HL-60 (cell line): Measurements from ENCODE around the gene OR4D5.

Experiments used
- DNase-seq, 2 experiments: peaks; one replicate each; pipeline ENCODE4 v3.0.0-alpha.2; 2010 to 2020; ENCODE audit warnings: low read depth in 1 of 2, low spot score in 1 of 2
- H3K27ac ChIP-seq: fragments of 250-450 bp; sonication (Bioruptor Pico); replicated peaks from 2 replicates; pipeline ENCODE4 v1.5.1; 2020; ENCODE audit warnings: mild to moderate bottlenecking, moderate library complexity
- H3K27me3 ChIP-seq: fragments of 250-450 bp; sonication (Bioruptor Pico); 2 replicates; pipeline ENCODE4 v1.5.1; 2021; ENCODE audit warnings: mild to moderate bottlenecking, moderate library complexity; ENCODE audit not compliant: insufficient read depth, poor library complexity, severe bottlenecking
- H3K4me3 ChIP-seq: replicated peaks from 2 replicates; pipeline ENCODE4 v1.5.1; 2011; ENCODE audit warnings: mild to moderate bottlenecking, control low read depth, low read length; ENCODE audit not compliant: insufficient read depth
- GABPA ChIP-seq: IDR thresholded peaks from 2 replicates; pipeline ENCODE4 v1.6.1; 2012; ENCODE audit warnings: low read depth
- POLR2AphosphoS5 ChIP-seq: IDR thresholded peaks from 2 replicates; pipeline ENCODE4 v1.6.1; 2012; ENCODE audit warnings: low read depth
- REST ChIP-seq: IDR thresholded peaks from 2 replicates; pipeline ENCODE4 v1.6.1; 2012; ENCODE audit warnings: low read depth; ENCODE audit not compliant: insufficient replicate concordance
- SPI1 ChIP-seq: IDR thresholded peaks from 2 replicates; pipeline ENCODE4 v1.6.1; 2012; ENCODE audit warnings: low read depth, mild to moderate bottlenecking, borderline replicate concordance
- TF ChIP-seq, protein P1 (sequence below): IDR thresholded peaks from one replicate; pipeline ENCODE4 v1.5.1; 2011; ENCODE audit warnings: low read length, control low read depth, inconsistent platforms; ENCODE audit not compliant: insufficient read depth

OR4D5 gene

DNA sequence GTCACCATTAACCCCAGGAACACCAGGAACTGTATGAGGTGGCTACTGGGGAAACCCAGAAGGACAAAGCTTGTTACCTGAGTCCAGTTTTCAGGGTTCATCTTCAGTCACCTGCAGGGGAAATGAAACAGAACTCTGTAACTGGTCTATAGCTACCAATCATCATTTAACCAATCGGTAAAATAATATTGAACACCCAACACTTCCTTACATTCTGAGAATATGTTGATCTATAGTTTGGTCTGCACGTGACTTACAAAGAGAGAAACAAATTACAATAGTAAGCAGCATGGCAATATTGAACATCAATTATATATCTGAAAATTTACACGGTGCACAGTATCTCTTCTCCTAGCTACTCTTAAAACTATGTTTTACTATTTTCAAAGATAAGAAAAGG is 4.3 kb downstream of the OR4D5 start, which contains the start of gene OR6T1:
OR6T1 (minus strand) TSS at position 101 of the 400 bp plus-strand sequence; CDS start at position 101, 0 bp downstream.
- H3K27me3 ChIP-seq: no peaks in the 10 kb centered on the region
- H3K4me3 ChIP-seq: no peak within 1 kb of the TSS
- H3K27ac ChIP-seq: no peak within 1 kb of the TSS
- no peak for TF ChIP-seq SPI1
- no peak for TF ChIP-seq POLR2AphosphoS5
- TF ChIP-seq GABPA: no peak
- TF ChIP-seq, protein P1, sequence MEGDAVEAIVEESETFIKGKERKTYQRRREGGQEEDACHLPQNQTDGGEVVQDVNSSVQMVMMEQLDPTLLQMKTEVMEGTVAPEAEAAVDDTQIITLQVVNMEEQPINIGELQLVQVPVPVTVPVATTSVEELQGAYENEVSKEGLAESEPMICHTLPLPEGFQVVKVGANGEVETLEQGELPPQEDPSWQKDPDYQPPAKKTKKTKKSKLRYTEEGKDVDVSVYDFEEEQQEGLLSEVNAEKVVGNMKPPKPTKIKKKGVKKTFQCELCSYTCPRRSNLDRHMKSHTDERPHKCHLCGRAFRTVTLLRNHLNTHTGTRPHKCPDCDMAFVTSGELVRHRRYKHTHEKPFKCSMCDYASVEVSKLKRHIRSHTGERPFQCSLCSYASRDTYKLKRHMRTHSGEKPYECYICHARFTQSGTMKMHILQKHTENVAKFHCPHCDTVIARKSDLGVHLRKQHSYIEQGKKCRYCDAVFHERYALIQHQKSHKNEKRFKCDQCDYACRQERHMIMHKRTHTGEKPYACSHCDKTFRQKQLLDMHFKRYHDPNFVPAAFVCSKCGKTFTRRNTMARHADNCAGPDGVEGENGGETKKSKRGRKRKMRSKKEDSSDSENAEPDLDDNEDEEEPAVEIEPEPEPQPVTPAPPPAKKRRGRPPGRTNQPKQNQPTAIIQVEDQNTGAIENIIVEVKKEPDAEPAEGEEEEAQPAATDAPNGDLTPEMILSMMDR: no peak
- no peak for TF ChIP-seq REST
- no peak for DNase-seq

- DNase-seq: no peak
- no peaks in the 10 kb centered on the region for H3K27me3 ChIP-seq
- H3K4me3 ChIP-seq: no peak overlapping the region
- no peak overlapping the region for H3K27ac ChIP-seq
- no peak for TF ChIP-seq REST
These were observed 5.7 kb downstream of the OR4D5 start for GRCh38 chr11:123945132-123945531.

- no peak overlapping the region for H3K27ac ChIP-seq
- DNase-seq: no peak
- TF ChIP-seq REST (no peak), SPI1 (no peak), POLR2AphosphoS5 (no peak), GABPA (no peak)
- TF ChIP-seq, protein P1: no peak
- H3K4me3 ChIP-seq: no peak overlapping the region
- no peaks in the 10 kb centered on the region for H3K27me3 ChIP-seq
These were observed 17.3 kb downstream of the OR4D5 start for GRCh38 chr11:123956752-123957151.

GRCh38 chr11:123973816-123974215 is 34.4 kb downstream of the OR4D5 start:
- H3K27ac ChIP-seq: no peak overlapping the region
- peaks cover 2% of the 10 kb centered on the region for H3K27me3 ChIP-seq
- DNase-seq: no peak
- H3K4me3 ChIP-seq: no peak overlapping the region
- TF ChIP-seq SPI1 (no peak), REST (no peak)
